NT2/D1 (cell line): Measurements from ENCODE around the gene RNF168.
"Not testable (repeated sequence)": the region's sequence is repeated elsewhere in the genome, so short reads cannot be mapped to it uniquely, and the experiment has no call there.

Experiments
- DNase-seq: peaks from one replicate; pipeline ENCODE4 v3.0.0-alpha.2; 2011; ENCODE audit warnings: low read depth, low spot score
- H3K27me3 ChIP-seq: 2 replicates; pipeline ENCODE4 v1.6.0; 2011; ENCODE audit warnings: mild to moderate bottlenecking; ENCODE audit not compliant: insufficient read length, insufficient read depth
- H3K36me3 ChIP-seq: 2 replicates; pipeline ENCODE4 v1.6.1; 2011; ENCODE audit warnings: mild to moderate bottlenecking, low read length, mixed read lengths; ENCODE audit not compliant: insufficient read depth, insufficient read length
- H3K4me1 ChIP-seq: 2 replicates; pipeline ENCODE4 v1.5.1; 2011; ENCODE audit not compliant: insufficient read depth, insufficient read length
- H3K4me3 ChIP-seq: 2 replicates; pipeline ENCODE4 v1.5.1; 2011; ENCODE audit warnings: low read depth; ENCODE audit not compliant: insufficient read length
- H3K9ac ChIP-seq: 2 replicates; pipeline ENCODE4 v1.6.0; 2011; ENCODE audit warnings: low read depth; ENCODE audit not compliant: insufficient read length
- H3K9me3 ChIP-seq: 2 replicates; pipeline ENCODE4 v1.5.1; 2011; ENCODE audit warnings: mild to moderate bottlenecking, low read length; ENCODE audit not compliant: insufficient read depth
- SUZ12 ChIP-seq: IDR thresholded peaks from 2 replicates; pipeline ENCODE4 v1.6.1; 2011; ENCODE audit not compliant: insufficient read length, insufficient read depth; ENCODE audit errors: extremely low read depth
- YY1 ChIP-seq: IDR thresholded peaks from 2 replicates; pipeline ENCODE4 v1.6.1; 2011; ENCODE audit not compliant: insufficient read length, insufficient read depth
- ZNF274 ChIP-seq: IDR thresholded peaks from 2 replicates; pipeline ENCODE4 v1.6.1; 2011; ENCODE audit warnings: mild to moderate bottlenecking, low read depth, low read length

Gene RNF168

DNA sequence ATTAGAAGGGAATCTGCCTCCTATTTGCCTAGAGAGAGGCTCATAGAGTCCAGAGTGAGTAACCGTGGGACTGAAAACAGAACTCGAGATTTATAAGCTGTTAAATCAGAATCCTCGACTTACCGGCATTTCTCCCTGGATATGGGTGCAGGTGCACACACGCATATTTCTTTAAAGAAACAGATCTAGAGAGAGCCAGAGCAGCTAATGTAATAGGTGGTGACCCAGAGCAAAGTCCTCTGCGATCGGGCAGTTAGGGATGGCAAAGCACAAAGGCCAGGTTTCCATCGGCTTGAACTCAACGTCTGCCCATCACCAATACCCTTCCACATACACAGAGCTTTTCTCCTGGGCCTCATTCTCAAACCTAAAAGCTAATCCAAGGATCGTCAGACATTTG, 13.8 kb downstream of the RNF168 start:
- Histone ChIP-seq H3K9ac (no peak overlapping the region), H3K4me1 (no peaks in the 10 kb centered on the region), H3K4me3 (no peak overlapping the region), H3K27me3 (no peaks in the 10 kb centered on the region), H3K9me3 (no peaks in the 10 kb centered on the region), H3K36me3 (peaks cover 47% of the 10 kb centered on the region)
- DNase-seq, result no peak
- TF ChIP-seq SUZ12 (no peak), ZNF274 (no peak), YY1 (no peak)

DNA sequence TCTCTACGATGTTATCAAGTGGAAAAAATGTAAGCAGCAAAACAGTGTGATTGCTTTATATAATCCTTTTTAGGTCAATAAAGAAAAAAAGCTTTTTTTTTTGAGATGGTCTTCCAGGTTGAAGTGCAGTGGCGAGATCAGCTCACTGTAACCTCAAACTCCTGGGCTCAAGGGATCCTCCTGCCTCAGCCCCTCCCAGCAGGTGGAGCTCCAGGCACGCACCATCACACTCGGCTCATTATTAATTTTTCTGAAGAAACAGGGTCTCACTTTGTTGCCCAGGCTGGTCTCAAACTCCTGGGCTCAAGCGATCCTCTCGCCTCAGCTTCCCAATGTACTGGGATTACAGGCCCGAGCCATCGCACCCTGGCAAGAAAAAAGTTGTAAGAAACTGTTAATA, 17.3 kb downstream of the RNF168 start:
- TF ChIP-seq YY1 (no peak), ZNF274 (no peak)
- H3K9ac ChIP-seq, result no peak overlapping the region
- H3K9me3 ChIP-seq, result no peaks in the 10 kb centered on the region
- DNase-seq, result no peak
- H3K4me3 ChIP-seq, result no peak overlapping the region
- no peaks in the 10 kb centered on the region for H3K4me1 ChIP-seq
- peaks cover 67% of the 10 kb centered on the region for H3K36me3 ChIP-seq
- H3K27me3 ChIP-seq, result no peaks in the 10 kb centered on the region

DNA sequence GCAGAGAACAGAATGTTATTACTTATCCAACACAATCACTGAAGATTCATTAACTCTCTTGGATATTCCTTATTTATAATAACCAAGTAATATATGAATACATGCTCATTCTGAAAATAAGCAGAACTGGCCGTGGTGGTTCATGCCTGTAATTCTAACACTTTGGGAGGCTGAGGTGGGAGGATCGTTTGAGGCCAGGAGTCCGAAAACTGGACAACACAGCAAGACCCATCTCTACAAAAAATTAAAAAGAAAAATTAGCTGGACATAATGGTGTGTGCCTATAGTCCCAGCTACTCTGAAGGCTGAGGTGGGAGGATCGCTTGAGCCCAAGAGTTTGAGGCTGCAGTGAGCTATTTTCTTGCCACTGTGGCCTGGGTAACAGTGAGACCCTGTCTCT, 25.9 kb downstream of the RNF168 start:
- no peaks in the 10 kb centered on the region for H3K4me1 ChIP-seq
- no peaks in the 10 kb centered on the region for H3K9me3 ChIP-seq
- H3K4me3 ChIP-seq, result no peak overlapping the region
- TF ChIP-seq ZNF274 (no peak), SUZ12 (no peak), YY1 (no peak)
- H3K36me3 ChIP-seq, result peaks cover 75% of the 10 kb centered on the region
- H3K27me3 ChIP-seq, result no peaks in the 10 kb centered on the region
- DNase-seq, result no peak
- no peak overlapping the region for H3K9ac ChIP-seq

DNA sequence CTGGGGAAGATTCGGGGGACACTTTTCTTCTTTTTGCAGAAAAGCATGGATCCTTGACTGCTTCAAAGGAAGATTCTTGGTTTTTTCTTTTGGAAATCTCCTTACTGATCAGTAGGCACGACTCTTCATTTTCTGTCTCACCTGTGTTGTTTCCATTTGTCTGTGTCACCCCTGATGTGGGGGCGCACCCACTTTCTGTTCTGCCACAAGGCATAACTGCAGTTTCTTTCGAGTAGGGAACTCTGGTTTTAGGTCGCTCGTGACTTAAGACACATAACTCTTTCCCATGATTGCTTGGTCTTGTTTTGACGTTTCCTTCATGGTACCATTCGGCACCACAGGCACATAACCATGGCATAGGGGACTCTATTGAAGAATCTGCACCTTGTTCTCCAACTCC, 31.3 kb downstream of the RNF168 start:
- H3K36me3 ChIP-seq, result peaks cover 70% of the 10 kb centered on the region
- no peak overlapping the region for H3K4me3 ChIP-seq
- H3K4me1 ChIP-seq, result no peaks in the 10 kb centered on the region
- no peaks in the 10 kb centered on the region for H3K27me3 ChIP-seq
- no peak overlapping the region for H3K9ac ChIP-seq
- TF ChIP-seq YY1 (no peak), SUZ12 (no peak), ZNF274 (no peak)
- no peak for DNase-seq
- no peaks in the 10 kb centered on the region for H3K9me3 ChIP-seq

DNA sequence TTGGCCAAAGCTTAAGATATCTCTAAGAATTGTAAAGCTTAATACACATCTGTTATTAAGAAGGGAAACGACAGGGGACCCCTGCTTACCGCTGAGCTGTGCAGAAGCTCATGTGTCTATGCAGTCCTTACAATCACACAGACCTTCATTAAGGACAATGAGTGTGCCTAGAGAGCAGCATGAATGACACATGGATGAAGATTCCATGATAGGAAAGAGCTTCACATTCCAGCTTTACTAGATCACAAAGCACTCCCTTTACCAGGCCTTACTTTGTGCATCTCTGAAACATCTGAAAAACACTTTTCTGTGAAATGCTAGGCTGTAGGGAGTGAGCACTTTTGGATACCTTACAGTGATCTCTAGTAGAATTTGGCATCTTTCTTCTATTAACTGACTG, 32.0 kb downstream of the RNF168 start:
- Histone ChIP-seq H3K27me3 (no peaks in the 10 kb centered on the region), H3K4me3 (no peak overlapping the region), H3K4me1 (no peaks in the 10 kb centered on the region), H3K9ac (no peak overlapping the region), H3K9me3 (no peaks in the 10 kb centered on the region), H3K36me3 (peaks cover 62% of the 10 kb centered on the region)
- no peak for DNase-seq
- TF ChIP-seq ZNF274 (no peak), YY1 (no peak), SUZ12 (no peak)

DNA sequence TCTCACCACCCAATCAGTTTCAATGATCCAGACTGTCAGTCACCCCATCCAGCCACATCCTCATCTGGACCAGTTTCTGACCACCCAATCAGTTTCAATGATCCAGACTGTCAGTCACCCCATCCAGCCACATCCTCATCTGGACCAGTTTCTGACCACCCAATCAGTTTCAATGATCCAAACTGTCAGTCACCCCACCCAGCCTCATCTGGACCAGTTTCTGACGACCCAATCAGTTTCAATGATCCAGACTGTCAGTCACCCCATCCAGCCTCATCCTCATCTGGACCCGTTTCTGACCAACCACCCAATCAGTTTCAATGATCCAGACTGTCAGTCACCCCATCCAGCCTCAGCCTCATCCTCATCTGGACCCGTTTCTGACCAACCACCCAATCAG, 33.4 kb downstream of the RNF168 start:
- peaks cover 60% of the 10 kb centered on the region for H3K36me3 ChIP-seq
- not testable (repeated sequence) for DNase-seq, H3K9ac ChIP-seq, H3K4me3 ChIP-seq, H3K4me1 ChIP-seq, H3K9me3 ChIP-seq, H3K27me3 ChIP-seq

DNA sequence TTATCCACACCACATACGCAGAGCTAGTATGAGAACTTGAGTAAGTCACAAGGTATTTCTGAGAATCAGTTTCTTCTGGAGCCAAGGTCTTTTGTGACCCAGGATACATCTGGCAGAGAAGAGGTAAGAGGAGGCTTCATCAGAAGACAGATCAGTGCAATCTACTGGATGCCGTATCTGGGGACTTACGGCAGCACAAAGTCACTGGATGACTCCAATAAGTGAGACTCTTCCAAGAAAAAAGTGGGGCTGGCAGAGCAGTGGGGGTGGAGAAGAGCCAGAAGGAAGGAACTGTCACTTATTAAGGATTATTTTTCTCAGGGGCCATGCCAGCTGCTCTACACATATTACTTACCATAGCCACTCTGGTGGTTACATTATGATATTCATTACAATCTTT, 39.8 kb downstream of the RNF168 start:
- no peak for TF ChIP-seq SUZ12
- no peak for TF ChIP-seq ZNF274
- H3K4me3 ChIP-seq, result no peak overlapping the region
- H3K36me3 ChIP-seq, result peaks cover 5% of the 10 kb centered on the region
- no peaks in the 10 kb centered on the region for H3K9me3 ChIP-seq
- no peaks in the 10 kb centered on the region for H3K27me3 ChIP-seq
- DNase-seq, result no peak
- no peak overlapping the region for H3K9ac ChIP-seq
- H3K4me1 ChIP-seq, result no peaks in the 10 kb centered on the region

DNA sequence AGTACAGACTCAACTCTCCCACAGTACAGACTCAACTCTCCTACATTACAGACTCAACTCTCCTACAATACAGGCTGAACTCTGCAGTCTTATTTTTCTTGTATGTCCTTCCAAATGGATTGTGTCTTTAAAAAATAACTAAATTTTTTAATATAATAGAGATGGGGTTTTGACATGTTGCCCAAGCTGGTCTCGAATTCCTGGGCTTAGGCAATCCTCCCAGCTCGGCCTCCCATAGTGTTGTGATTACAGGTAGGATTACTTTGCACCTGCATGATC, 40.2 kb downstream of the RNF168 start:
- no peaks in the 10 kb centered on the region for H3K27me3 ChIP-seq
- H3K4me3 ChIP-seq, result no peak overlapping the region
- no peak for TF ChIP-seq YY1
- no peak for TF ChIP-seq SUZ12
- no peak for TF ChIP-seq ZNF274
- no peak overlapping the region for H3K9ac ChIP-seq
- DNase-seq, result no peak
- H3K4me1 ChIP-seq, result no peaks in the 10 kb centered on the region
- peaks cover 2% of the 10 kb centered on the region for H3K36me3 ChIP-seq
- no peaks in the 10 kb centered on the region for H3K9me3 ChIP-seq

DNA sequence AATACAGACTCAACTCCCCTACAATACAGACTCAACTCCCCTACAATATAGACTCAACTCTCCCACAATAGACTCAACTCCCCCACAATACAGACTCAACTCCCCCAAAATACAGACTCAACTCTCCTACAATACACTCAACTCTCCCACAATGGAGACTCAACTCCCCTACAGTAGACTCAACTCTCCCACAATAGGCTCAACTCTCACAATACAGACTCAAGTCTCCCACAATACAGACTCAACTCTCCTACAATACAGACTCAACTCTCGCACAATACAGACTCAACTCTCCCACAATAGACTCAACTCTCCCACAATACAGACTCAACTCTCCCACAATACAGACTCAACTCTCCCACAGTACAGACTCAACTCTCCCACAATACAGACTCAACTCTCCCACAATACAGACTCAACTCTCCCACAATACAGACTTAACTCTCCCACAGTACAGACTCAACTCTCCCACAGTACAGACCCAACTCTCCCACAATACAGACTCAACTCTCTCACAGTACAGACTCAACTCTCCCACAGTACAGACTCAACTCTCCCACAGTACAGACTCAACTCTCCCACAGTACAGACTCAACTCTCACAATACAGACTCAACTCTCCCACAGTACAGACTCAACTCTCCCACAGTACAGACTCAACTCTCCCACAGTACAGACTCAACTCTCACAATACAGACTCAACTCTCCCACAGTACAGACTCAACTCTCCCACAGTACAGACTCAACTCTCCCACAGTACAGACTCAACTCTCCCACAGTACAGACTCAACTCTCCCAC, 40.7 kb downstream of the RNF168 start:
- H3K36me3 ChIP-seq, H3K9me3 ChIP-seq, H3K27me3 ChIP-seq, DNase-seq, H3K4me1 ChIP-seq, H3K9ac ChIP-seq, H3K4me3 ChIP-seq: not testable (repeated sequence)
